ENCODE data around the gene GPR180.

GPR180 gene

GRCh38 chr13:94601446-94602431 is at the start of gene GPR180:
Gene GPR180, plus strand, starts transcription at chr13:94601857. Its CDS starts 71 bp downstream, at chr13:94601928.
- DNase-seq (peak; percentile 96), ATAC-seq (ENCODE audit: insufficient read depth, low read depth) (peak; percentile 98)
- peaks cover 45% of the 10 kb centered on the region for H3K79me2 ChIP-seq (ENCODE audit: insufficient read depth, low read length)
- H2AFZ ChIP-seq (ENCODE audit: low read depth, low read length), result peak within 1 kb of the TSS; percentile 76
- no peaks in the 10 kb centered on the region for H3K27me3 ChIP-seq (ENCODE audit: insufficient read depth, low read length, poor library complexity)
- TF ChIP-seq CTCF (IDR thresholded peaks at IDR 0.05; ENCODE audit: borderline replicate concordance, extremely low read depth, low read length, poor library complexity, severe bottlenecking) (no peak), EZH2 (IDR thresholded peaks at IDR 0.05; ENCODE audit: borderline replicate concordance, low read depth, low read length, severe bottlenecking) (no peak)
- H3K9ac ChIP-seq (ENCODE audit: low read depth, low read length), result peak within 1 kb of the TSS; percentile 89
- H3K4me3 ChIP-seq (ENCODE audit: low read depth in 1 of 2, low read length in 2 of 2), result peak within 1 kb of the TSS; percentile 32 to 70
- peaks cover 18% of the 10 kb centered on the region for H3K36me3 ChIP-seq (ENCODE audit: insufficient read depth, low read length)
- H3K9me3 ChIP-seq (ENCODE audit: insufficient read depth, low read length, severe bottlenecking), result no peaks in the 10 kb centered on the region
- peaks cover 45% of the 10 kb centered on the region for H3K4me1 ChIP-seq (ENCODE audit: insufficient read depth, low read length)
- H3K27ac ChIP-seq (ENCODE audit: low read length), result peak within 1 kb of the TSS; percentile 79
- peak within 1 kb of the TSS; percentile 66 for H3K4me2 ChIP-seq (ENCODE audit: insufficient read depth, low read length)
- H4K20me1 ChIP-seq (ENCODE audit: insufficient read depth, low read length), result no peaks in the 10 kb centered on the region

- DNase-seq, result no peak
- Histone ChIP-seq H3K9me3 (ENCODE audit: insufficient read depth, low read length, severe bottlenecking) (no peaks in the 10 kb centered on the region), H2AFZ (ENCODE audit: low read depth, low read length) (no peak overlapping the region), H3K36me3 (ENCODE audit: insufficient read depth, low read length) (no peaks in the 10 kb centered on the region; the same call in 1 of the 2 replicates), H3K79me2 (ENCODE audit: insufficient read depth, low read length) (0 out of 2 replicates have a peak, but pooled peaks cover 4% of the 10 kb centered on the region), H4K20me1 (ENCODE audit: insufficient read depth, low read length) (no peaks in the 10 kb centered on the region), H3K9ac (ENCODE audit: low read depth, low read length) (no peak overlapping the region), H3K27ac (ENCODE audit: low read length) (no peak overlapping the region), H3K4me2 (ENCODE audit: insufficient read depth, low read length) (no peak overlapping the region), H3K4me1 (ENCODE audit: insufficient read depth, low read length) (peaks cover 20% of the 10 kb centered on the region), H3K4me3 (ENCODE audit: low read depth in 1 of 2, low read length in 2 of 2) (no peak overlapping the region), H3K27me3 (ENCODE audit: insufficient read depth, low read length, poor library complexity) (no peaks in the 10 kb centered on the region)
- ATAC-seq (ENCODE audit: insufficient read depth, low read depth), result no peak
- no peak for TF ChIP-seq CTCF (IDR thresholded peaks at IDR 0.05; ENCODE audit: borderline replicate concordance, extremely low read depth, low read length, poor library complexity, severe bottlenecking)
- no peak for TF ChIP-seq EZH2 (IDR thresholded peaks at IDR 0.05; ENCODE audit: borderline replicate concordance, low read depth, low read length, severe bottlenecking)
Measured at GRCh38 chr13:94552095-94552494, 49.6 kb upstream of the GPR180 start.

GRCh38 chr13:94553766-94554165 is 47.9 kb upstream of the GPR180 start:
- H3K4me1 ChIP-seq (ENCODE audit: insufficient read depth, low read length), result peaks cover 24% of the 10 kb centered on the region
- ATAC-seq (ENCODE audit: insufficient read depth, low read depth) (no peak), DNase-seq (no peak)
- no peak overlapping the region for H3K27ac ChIP-seq (ENCODE audit: low read length)
- 0 out of 2 replicates have a peak, but pooled peaks cover 3% of the 10 kb centered on the region for H3K79me2 ChIP-seq (ENCODE audit: insufficient read depth, low read length)
- TF ChIP-seq CTCF (IDR thresholded peaks at IDR 0.05; ENCODE audit: borderline replicate concordance, extremely low read depth, low read length, poor library complexity, severe bottlenecking) (no peak), EZH2 (IDR thresholded peaks at IDR 0.05; ENCODE audit: borderline replicate concordance, low read depth, low read length, severe bottlenecking) (no peak)
- H2AFZ ChIP-seq (ENCODE audit: low read depth, low read length), result no peak overlapping the region
- no peaks in the 10 kb centered on the region for H3K27me3 ChIP-seq (ENCODE audit: insufficient read depth, low read length, poor library complexity)
- no peaks in the 10 kb centered on the region for H4K20me1 ChIP-seq (ENCODE audit: insufficient read depth, low read length)
- no peak overlapping the region for H3K4me2 ChIP-seq (ENCODE audit: insufficient read depth, low read length)
- no peak overlapping the region for H3K9ac ChIP-seq (ENCODE audit: low read depth, low read length)
- H3K36me3 ChIP-seq (ENCODE audit: insufficient read depth, low read length), result no peaks in the 10 kb centered on the region; the same call in 1 of the 2 replicates
- H3K9me3 ChIP-seq (ENCODE audit: insufficient read depth, low read length, severe bottlenecking), result no peaks in the 10 kb centered on the region
- H3K4me3 ChIP-seq (ENCODE audit: low read depth in 1 of 2, low read length in 2 of 2), result no peak overlapping the region
